ENCODE measurements around the gene SENP2.

- TF ChIP-seq CTCF (IDR thresholded peaks at IDR 0.05; ENCODE audit: low read length), result no peak
- TF ChIP-seq EZH2phosphoT487 (IDR thresholded peaks at IDR 0.05; ENCODE audit: low read length), result no peak
- no peak for TF ChIP-seq EZH2 (optimal IDR thresholded peaks at IDR 0.05; ENCODE audit: low read depth, low read length)
These were observed 62.3 kb downstream of the SENP2 start for GRCh38 chr3:185648396-185648795.
